Chondrocyte (in vitro differentiated cells): ENCODE data around the gene DPP8. TPM values are rescaled to one million over a fixed set of nuclear protein-coding genes. Genes with fewer than 3 reads are reported as not detected.

Experiments
- DNase-seq: peaks from one replicate; pipeline ENCODE4 v3.0.0; 2021; ENCODE audit warnings: mixed read lengths, low spot score
- H3K27ac Mint-ChIP-seq: one replicate; pipeline ENCODE4 v1.8.0; 2021; ENCODE audit warnings: mild to moderate bottlenecking, moderate library complexity, mixed read lengths; ENCODE audit not compliant: unreplicated experiment
- H3K27me3 Mint-ChIP-seq: 2 replicates; pipeline ENCODE4 v1.8.0; 2021; ENCODE audit warnings: low read depth, mixed read lengths
- H3K36me3 Mint-ChIP-seq: 2 replicates; pipeline ENCODE4 v1.8.0; 2021; ENCODE audit warnings: low read depth, mixed read lengths
- H3K4me1 Mint-ChIP-seq: 2 replicates; pipeline ENCODE4 v1.8.0; 2021; ENCODE audit warnings: low read depth, mild to moderate bottlenecking, mixed read lengths
- H3K4me3 Mint-ChIP-seq: one replicate; pipeline ENCODE4 v1.8.0; 2021; ENCODE audit warnings: mild to moderate bottlenecking, moderate library complexity, mixed read lengths; ENCODE audit not compliant: unreplicated experiment
- H3K9me3 Mint-ChIP-seq: 2 replicates; pipeline ENCODE4 v1.8.0; 2021; ENCODE audit warnings: low read depth, mixed read lengths
- CTCF ChIP-seq: fragments of 200-600 bp; sonication (generic); IDR thresholded peaks from 2 replicates; pipeline ENCODE4 v1.5.0; 2021; ENCODE audit warnings: antibody characterized with exemption, mild to moderate bottlenecking, moderate library complexity
- total RNA-seq: library from RNA; stranded (reverse); gene quantifications from 3 replicates; pipeline ENCODE4 v1.2.1, GENCODE V29; 2021

DPP8 gene
- total RNA-seq, 1 donor from 2014 or later = 31.3 TPM

- H3K27ac Mint-ChIP-seq = no peak overlapping the region
- H3K9me3 Mint-ChIP-seq = no peaks in the 10 kb centered on the region
- H3K27me3 Mint-ChIP-seq = no peaks in the 10 kb centered on the region
- no peaks in the 10 kb centered on the region for H3K4me1 Mint-ChIP-seq
- TF ChIP-seq CTCF = no peak
- no peak overlapping the region for H3K4me3 Mint-ChIP-seq
- H3K36me3 Mint-ChIP-seq = no peaks in the 10 kb centered on the region
- DNase-seq = no peak
Observed at GRCh38 chr15:65524226-65524625, 6.7 kb upstream of the DPP8 start.

GRCh38 chr15:65521350-65521749 lies 3.9 kb upstream of the DPP8 start:
- no peak overlapping the region for H3K27ac Mint-ChIP-seq

GRCh38 chr15:65518633-65519285 lies 1.3 kb upstream of the DPP8 start:
- H3K4me3 Mint-ChIP-seq = no peak overlapping the region
- H3K4me1 Mint-ChIP-seq = peaks cover 22% of the 10 kb centered on the region
- H3K36me3 Mint-ChIP-seq = no peaks in the 10 kb centered on the region
- no peak overlapping the region for H3K27ac Mint-ChIP-seq
- no peaks in the 10 kb centered on the region for H3K27me3 Mint-ChIP-seq
- TF ChIP-seq CTCF = no peak
- DNase-seq = no peak
- H3K9me3 Mint-ChIP-seq = no peaks in the 10 kb centered on the region

More at GRCh38 chr15:65521350-65521749, 3.9 kb upstream of the DPP8 start:
- Mint-ChIP-seq H3K4me3 (no peak overlapping the region), H3K27me3 (no peaks in the 10 kb centered on the region), H3K9me3 (no peaks in the 10 kb centered on the region), H3K36me3 (no peaks in the 10 kb centered on the region), H3K4me1 (peaks cover 7% of the 10 kb centered on the region)
- DNase-seq = no peak
- TF ChIP-seq CTCF = no peak

GRCh38 chr15:65517866-65518207 lies 348 bp upstream of the DPP8 start:
- Mint-ChIP-seq H3K4me3 (peak overlapping the region; percentile 86), H3K27ac (peak overlapping the region; percentile 83)

GRCh38 chr15:65512807-65513416 lies 4.6 kb downstream of the DPP8 start:
- Mint-ChIP-seq H3K9me3 (no peaks in the 10 kb centered on the region), H3K36me3 (peaks cover 7% of the 10 kb centered on the region), H3K4me1 (peaks cover 24% of the 10 kb centered on the region), H3K27ac (peak overlapping the region; percentile 2), H3K27me3 (no peaks in the 10 kb centered on the region), H3K4me3 (no peak overlapping the region)
- DNase-seq = no peak
- no peak for TF ChIP-seq CTCF

More at GRCh38 chr15:65517866-65518207, 348 bp upstream of the DPP8 start:
- no peak for DNase-seq
- Mint-ChIP-seq H3K4me1 (peaks cover 22% of the 10 kb centered on the region), H3K27me3 (no peaks in the 10 kb centered on the region), H3K9me3 (no peaks in the 10 kb centered on the region), H3K36me3 (no peaks in the 10 kb centered on the region)
- TF ChIP-seq CTCF = no peak
